ENCODE data around the gene TOX4. TPM values are rescaled to one million over a fixed set of nuclear protein-coding genes. Genes with fewer than 3 reads are reported as not detected.

Gene TOX4
- total and polyA plus RNA-seq, 9 of the 15 experiments (the other 6 are each of a cell fraction or from before 2014, with no cell fraction given): 9.9 to 76.5 (median 41.0) TPM

DNA sequence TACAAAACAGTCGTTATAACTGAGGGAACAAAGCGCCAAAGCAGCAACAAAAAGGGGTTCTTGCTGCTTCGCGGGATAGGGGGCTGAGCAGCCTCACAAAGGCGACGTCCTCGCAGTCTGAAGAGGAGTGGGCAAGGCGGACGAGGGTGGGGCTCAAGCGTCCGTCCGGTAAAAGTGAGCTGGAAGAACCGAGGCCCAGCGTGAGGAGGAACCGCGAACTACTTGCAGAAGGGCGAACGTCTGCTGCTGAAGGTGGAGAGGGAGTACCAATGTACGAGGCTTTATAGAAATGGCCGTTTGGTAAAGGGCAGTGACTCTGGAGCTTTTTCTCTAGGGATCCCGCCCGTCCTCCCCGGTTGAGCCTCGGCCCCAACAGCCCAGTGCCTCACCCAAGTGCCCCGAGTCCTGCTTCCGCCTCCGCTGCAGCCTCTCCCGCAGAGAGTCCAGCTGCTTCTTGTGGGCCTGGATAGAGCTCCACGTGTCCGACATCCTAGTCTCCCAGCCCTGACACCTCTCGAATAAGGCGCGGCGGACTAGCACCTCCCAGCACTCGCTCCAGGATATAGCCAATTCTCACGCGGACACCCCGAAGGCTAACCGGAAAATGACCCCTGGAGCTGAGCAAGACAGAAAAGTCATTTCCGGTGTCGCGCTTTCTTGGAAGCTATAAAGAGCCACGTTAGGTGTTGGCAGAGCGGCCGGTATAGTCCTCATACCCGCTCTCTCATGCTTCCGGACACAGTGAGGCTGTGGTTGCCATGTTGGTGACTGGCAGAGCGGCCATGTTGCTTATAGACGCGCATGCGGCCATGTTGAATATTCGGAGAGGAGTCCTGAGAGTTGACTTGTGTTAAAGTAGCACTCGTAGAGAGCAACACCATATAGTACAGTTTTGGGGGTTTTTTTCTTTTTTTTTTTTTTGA lies 34.0 kb downstream of the TOX4 start, which contains the start of gene METTL3 (continued):
- TF ChIP-seq, protein P1, sequence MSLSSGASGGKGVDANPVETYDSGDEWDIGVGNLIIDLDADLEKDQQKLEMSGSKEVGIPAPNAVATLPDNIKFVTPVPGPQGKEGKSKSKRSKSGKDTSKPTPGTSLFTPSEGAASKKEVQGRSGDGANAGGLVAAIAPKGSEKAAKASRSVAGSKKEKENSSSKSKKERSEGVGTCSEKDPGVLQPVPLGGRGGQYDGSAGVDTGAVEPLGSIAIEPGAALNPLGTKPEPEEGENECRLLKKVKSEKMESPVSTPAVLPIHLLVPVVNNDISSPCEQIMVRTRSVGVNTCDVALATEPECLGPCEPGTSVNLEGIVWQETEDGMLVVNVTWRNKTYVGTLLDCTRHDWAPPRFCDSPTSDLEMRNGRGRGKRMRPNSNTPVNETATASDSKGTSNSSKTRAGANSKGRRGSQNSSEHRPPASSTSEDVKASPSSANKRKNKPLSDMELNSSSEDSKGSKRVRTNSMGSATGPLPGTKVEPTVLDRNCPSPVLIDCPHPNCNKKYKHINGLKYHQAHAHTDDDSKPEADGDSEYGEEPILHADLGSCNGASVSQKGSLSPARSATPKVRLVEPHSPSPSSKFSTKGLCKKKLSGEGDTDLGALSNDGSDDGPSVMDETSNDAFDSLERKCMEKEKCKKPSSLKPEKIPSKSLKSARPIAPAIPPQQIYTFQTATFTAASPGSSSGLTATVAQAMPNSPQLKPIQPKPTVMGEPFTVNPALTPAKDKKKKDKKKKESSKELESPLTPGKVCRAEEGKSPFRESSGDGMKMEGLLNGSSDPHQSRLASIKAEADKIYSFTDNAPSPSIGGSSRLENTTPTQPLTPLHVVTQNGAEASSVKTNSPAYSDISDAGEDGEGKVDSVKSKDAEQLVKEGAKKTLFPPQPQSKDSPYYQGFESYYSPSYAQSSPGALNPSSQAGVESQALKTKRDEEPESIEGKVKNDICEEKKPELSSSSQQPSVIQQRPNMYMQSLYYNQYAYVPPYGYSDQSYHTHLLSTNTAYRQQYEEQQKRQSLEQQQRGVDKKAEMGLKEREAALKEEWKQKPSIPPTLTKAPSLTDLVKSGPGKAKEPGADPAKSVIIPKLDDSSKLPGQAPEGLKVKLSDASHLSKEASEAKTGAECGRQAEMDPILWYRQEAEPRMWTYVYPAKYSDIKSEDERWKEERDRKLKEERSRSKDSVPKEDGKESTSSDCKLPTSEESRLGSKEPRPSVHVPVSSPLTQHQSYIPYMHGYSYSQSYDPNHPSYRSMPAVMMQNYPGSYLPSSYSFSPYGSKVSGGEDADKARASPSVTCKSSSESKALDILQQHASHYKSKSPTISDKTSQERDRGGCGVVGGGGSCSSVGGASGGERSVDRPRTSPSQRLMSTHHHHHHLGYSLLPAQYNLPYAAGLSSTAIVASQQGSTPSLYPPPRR (CRISPR knock-in tag; IDR thresholded peaks at IDR 0.05; ENCODE audit: borderline replicate concordance): no peak
- TF ChIP-seq THAP7 (CRISPR knock-in tag; IDR thresholded peaks at IDR 0.05) (no peak), MEF2D (tag; conservative IDR thresholded peaks at IDR 0.05; ENCODE audit: low read depth) (no peak), NCOA2 (IDR thresholded peaks at IDR 0.05; ENCODE audit: partially characterized antibody in 2 of 2) (no peak), EGR1 (conservative IDR thresholded peaks at IDR 0.05) (no peak), NR2C2 (CRISPR knock-in tag; IDR thresholded peaks at IDR 0.05) (peak; percentile 92), NR2C2 (tag; IDR thresholded peaks at IDR 0.05) (peak; percentile 99), SIN3A (IDR thresholded peaks at IDR 0.05; ENCODE audit: borderline replicate concordance in 2 of 2, control insufficient read depth in 1 of 2, low read depth in 2 of 2, low read length in 2 of 2) (peak; percentile 66 to 72; a peak in 2 of 4 replicates), KAT8 (IDR thresholded peaks at IDR 0.05; ENCODE audit: low read depth) (peak; percentile 84), HOXB6 (CRISPR knock-in tag; IDR thresholded peaks at IDR 0.05; ENCODE audit: borderline replicate concordance) (no peak), CC2D1A (IDR thresholded peaks at IDR 0.05) (no peak), ETV5 (CRISPR knock-in tag; IDR thresholded peaks at IDR 0.05; ENCODE audit: low read depth) (peak; percentile 80), ZNF561 (CRISPR knock-in tag; conservative IDR thresholded peaks at IDR 0.05) (no peak)
- TF ChIP-seq, protein P2, sequence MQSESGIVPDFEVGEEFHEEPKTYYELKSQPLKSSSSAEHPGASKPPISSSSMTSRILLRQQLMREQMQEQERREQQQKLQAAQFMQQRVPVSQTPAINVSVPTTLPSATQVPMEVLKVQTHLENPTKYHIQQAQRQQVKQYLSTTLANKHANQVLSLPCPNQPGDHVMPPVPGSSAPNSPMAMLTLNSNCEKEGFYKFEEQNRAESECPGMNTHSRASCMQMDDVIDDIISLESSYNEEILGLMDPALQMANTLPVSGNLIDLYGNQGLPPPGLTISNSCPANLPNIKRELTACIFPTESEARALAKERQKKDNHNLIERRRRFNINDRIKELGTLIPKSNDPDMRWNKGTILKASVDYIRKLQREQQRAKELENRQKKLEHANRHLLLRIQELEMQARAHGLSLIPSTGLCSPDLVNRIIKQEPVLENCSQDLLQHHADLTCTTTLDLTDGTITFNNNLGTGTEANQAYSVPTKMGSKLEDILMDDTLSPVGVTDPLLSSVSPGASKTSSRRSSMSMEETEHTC (IDR thresholded peaks at IDR 0.05): no peak
- TF ChIP-seq, protein P3, sequence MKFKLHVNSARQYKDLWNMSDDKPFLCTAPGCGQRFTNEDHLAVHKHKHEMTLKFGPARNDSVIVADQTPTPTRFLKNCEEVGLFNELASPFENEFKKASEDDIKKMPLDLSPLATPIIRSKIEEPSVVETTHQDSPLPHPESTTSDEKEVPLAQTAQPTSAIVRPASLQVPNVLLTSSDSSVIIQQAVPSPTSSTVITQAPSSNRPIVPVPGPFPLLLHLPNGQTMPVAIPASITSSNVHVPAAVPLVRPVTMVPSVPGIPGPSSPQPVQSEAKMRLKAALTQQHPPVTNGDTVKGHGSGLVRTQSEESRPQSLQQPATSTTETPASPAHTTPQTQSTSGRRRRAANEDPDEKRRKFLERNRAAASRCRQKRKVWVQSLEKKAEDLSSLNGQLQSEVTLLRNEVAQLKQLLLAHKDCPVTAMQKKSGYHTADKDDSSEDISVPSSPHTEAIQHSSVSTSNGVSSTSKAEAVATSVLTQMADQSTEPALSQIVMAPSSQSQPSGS (CRISPR knock-in tag; IDR thresholded peaks at IDR 0.05): no peak
- TF ChIP-seq, protein P4, sequence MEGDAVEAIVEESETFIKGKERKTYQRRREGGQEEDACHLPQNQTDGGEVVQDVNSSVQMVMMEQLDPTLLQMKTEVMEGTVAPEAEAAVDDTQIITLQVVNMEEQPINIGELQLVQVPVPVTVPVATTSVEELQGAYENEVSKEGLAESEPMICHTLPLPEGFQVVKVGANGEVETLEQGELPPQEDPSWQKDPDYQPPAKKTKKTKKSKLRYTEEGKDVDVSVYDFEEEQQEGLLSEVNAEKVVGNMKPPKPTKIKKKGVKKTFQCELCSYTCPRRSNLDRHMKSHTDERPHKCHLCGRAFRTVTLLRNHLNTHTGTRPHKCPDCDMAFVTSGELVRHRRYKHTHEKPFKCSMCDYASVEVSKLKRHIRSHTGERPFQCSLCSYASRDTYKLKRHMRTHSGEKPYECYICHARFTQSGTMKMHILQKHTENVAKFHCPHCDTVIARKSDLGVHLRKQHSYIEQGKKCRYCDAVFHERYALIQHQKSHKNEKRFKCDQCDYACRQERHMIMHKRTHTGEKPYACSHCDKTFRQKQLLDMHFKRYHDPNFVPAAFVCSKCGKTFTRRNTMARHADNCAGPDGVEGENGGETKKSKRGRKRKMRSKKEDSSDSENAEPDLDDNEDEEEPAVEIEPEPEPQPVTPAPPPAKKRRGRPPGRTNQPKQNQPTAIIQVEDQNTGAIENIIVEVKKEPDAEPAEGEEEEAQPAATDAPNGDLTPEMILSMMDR (IDR thresholded peaks at IDR 0.05 in 2 of 3, conservative IDR thresholded peaks at IDR 0.05 in 1 of 3; ENCODE audit: insufficient read depth in 2 of 3, low read depth in 1 of 3, low read length in 3 of 3): 0 out of 6 replicates have a peak, but pooled peaks of 1 of the 3 experiments have one; percentile 1
